GM21723 (cell line): ENCODE results near the gene FIGN.

Experiments
- ATAC-seq: cut with Tn5 transposase; IDR thresholded peaks from one replicate; pipeline ENCODE4 v1.9.1; 2021; ENCODE audit warnings: mild to moderate bottlenecking, moderate library complexity; ENCODE audit not compliant: unreplicated experiment

Gene FIGN

DNA sequence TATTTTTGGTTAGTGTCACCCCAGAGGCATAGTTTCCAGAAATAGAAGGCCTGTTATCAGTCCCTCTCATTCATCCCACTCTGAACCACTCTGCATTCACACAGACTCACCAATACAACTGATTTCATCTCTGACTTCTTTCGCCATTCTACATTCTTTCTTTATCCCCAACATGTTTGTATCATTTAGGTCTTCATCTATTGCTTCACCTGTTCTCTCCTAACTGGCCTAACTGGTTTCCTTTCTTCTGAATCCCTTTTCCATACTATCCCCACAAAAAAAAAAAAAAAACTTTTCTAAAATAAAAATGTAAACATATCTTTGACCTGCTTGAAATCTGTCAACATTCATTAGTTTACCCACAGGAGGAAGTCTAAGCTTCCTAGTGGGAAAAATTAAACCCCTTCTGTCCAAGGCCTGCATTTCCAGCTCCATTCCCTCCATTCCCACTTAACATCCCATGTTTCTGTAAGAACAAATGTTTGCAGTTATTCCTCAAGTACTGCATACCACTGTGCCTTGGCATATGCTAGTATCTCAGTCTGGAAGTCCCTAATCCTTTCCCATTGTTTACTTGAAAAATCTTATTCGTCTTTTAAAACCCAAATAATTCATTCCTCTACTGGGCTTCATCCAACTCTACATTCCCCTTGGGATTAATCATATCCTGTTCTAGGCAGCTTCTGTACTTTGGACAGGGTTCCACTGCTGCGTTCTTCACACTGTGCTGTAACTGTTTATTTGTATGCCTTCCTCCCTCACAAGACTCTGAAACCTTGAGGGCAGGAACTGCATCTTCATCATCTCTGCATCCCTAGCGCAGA, 68.5 kb downstream of the FIGN start:
- ATAC-seq: no peak

DNA sequence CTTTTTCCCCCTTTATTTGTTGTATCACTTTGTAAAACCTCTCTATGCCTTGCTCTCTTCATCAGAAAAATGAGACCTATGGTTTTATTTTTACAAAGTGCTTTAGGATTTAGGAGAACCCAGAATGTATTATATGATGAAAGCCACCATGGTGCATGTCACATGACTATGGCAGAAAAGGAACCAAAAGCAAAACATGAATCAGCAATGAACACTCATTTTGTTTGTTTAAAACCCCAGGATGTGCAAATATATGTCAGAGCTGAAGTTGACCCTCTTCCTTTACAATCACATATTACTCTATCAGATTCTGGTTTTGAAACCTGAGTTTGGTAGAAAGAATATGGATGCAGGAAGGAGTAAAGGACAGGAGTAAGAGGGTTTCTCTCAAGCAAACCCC, 70.0 kb downstream of the FIGN start:
- no peak for ATAC-seq

DNA sequence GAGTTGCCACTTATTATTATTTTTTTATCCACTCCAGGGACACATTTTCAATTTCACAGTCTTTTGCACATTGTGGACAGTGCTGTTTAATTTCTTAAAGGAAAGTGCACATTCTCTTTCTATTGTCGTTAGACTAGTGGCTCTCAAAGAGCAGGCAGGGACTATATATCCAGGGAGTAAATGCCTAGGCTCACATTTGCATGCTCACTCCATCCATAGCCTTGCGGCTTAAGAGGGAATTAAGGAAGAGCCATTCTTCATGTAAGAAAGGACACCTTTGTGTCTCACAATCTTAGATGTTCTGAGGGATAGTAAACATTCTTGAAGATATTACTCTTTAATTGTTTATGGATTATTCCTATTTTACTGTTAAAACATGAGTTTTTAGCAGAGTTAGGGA, 70.8 kb downstream of the FIGN start:
- no peak for ATAC-seq

DNA sequence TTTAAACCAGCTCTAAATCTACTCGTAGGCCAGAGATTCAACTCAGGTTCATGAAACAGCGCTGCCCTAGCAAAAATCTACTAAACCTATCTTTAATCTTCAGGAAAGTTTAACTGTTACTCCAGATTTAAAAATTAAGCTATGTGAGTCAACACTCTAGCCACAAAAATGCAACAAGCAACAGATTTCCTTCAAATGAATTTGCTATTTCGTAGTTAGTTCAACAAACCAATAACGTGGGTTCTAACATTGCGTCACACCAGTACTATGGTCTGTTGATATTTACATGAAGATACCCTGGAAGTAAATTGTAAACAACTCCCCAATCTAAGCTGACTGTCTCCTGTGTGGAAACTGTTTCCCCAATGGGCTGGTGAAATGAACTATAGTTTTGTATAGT, 71.2 kb downstream of the FIGN start:
- no peak for ATAC-seq

DNA sequence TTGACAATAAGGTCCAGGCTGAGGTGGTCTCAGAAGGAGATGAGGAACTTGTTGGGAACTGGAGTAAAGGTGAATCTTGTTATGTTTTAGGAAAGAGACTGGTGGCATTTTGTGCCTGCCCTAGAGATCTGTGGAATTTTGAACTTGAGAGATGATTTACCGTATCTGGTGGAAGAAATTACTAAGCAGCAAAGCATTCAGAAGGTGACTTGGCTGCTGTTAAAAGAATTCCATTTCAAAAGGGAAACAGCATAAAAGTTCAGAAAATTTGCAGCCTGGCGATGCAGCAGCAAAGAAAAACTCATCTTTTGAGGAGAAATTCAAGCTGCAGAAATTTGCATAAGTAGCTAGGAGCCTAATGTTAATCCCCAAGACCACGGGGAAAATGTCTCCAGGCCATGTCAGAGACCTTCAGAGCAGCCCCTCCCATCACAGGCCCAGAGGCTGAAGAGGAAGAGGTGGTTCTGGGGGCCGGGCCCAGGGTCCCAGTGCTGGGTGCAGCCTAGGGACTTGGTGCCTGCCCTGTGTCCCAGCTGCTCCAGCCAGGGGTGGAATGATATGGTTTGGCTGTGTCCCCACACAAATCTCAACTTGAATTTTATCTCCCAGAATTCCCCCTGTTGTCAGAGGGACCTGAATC, 73.5 kb downstream of the FIGN start:
- no peak for ATAC-seq

DNA sequence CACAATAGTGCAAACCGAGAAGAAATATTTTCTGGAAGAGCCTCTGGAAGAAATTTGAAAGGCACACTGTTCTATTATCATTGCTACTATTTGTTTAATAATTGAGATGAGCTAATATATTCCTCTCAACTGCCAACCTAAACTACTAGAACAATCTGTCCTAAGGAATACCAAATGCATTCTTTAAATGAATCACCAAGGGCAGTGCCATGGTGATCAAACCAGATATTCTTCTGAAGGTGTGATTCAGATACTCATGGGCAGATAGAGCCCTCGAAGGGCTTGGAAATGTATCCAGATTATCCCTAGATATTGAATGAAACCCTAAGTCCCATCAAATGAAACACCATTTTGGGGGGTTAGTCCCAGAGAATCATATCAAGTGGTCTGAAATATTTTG, 76.6 kb downstream of the FIGN start:
- no peak for ATAC-seq

DNA sequence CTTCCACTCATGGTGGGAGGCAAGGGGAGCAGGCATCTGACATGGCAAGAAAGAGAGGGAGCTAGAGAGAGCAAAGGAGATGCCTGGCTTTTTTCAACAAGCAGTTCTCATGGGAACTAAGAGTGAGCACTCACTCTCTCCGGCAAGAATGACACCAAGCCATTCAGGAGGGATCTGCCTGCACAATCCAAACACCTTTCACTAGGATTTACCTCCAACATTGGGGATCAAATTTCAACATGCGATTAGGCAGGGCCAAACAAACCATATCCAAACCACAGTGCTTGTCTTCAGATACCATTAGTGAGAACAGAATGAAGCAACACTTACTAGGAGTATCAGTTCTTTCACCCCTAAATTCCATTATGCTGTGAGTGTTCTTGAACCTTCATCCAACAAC, 77.3 kb downstream of the FIGN start:
- no peak for ATAC-seq

DNA sequence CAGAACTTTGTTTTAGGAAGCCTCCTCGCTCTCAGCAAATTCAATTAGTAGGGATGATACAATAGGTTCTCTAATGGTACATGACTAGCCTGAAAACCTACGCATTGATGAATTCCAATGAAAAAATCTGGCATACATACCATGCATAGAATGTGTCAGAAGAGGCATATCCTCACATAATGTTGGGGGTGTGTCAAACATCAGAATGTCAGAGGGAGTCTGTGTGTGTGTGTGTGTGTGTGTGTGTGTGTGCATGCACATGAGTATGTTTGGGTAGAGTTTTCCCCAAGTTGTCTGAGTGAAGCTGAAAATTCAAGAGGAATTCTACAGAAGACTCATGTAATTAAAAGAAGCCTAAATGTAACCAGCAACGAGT, 78.5 kb downstream of the FIGN start:
- no peak for ATAC-seq

DNA sequence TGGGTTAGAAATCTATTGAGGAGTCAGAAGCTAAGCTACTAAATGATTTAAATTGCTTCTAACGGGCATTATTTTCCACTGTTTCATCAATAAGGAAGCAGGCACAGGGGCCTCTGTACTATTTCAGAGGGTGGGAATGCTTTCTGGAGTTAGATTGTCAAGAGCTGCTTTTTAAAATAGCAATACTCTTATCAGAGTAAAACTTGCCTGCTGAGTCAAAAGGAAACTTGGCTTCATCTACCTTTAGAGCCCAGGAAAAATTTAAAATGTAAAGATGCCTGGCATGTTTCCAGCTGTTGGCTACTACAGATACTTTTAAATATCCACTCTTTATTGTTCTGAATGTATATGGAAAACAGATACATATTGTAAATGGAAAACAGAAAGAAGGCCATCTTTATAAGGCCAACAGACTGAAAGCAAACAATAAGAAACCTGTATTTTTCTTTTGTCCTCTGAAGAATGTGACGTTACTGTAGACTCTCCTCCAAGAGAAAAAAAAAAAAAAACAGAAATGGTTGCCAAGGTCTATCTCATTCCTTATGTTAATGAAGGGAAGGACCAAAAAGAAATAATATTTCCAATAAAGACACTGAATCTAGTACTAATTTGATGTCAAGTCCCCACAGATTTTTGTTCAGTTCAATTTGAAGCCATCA, 79.1 kb downstream of the FIGN start:
- no peak for ATAC-seq

DNA sequence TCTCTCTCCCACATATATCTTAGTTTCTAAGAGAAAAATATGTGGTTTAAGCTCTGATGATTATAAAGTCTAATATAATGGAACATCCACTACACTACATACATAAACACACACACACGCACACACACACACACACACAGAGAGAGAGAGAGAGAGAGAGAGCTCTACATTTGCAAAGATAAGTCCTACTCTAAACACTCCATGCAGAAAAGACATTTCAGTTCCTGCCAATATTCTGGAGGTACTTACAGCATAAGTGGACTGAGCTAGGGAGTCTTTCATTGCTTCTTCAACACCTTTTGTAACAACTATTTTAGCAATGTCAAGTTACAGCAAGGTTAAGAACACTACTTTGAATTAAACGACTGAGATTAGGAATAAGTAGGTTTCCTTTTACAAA, 80.1 kb downstream of the FIGN start:
- no peak for ATAC-seq

DNA sequence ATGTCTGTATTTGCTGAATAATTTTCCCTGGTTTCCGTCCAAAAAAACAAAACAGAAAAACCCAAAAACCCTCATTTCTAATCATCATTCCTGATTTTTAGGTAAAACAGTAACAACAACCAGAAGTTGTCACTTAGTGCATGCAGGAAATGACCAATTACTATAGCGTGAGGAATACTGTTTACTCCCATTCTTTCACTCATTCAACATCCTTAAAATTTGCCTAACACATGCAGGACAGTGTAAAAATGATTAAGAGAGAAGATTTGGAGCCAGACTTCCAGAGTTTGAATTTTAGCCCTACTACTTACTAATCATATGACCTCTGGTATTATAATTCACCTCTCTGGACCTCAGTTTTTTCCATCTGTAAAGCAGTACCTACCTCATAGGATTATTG, 83.1 kb downstream of the FIGN start:
- no peak for ATAC-seq

DNA sequence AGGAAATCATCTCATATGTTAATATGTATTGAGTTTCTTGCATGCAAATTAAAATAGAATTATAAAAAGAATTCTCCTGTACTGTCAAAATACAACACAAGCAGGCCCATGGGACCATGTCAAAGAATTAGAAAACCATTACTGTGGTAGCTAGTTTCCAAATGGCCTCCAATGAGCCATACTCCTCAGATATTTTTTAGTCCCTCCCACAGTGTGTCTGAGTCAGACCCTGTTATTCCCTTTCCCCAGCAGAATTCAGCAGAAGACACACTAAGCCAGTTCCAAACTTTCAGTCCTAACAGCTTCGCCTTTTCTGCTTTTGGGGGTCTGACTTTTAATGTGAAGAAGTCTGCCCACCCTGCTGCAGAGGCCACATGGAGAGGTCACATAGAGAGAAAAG, 86.7 kb downstream of the FIGN start:
- no peak for ATAC-seq

DNA sequence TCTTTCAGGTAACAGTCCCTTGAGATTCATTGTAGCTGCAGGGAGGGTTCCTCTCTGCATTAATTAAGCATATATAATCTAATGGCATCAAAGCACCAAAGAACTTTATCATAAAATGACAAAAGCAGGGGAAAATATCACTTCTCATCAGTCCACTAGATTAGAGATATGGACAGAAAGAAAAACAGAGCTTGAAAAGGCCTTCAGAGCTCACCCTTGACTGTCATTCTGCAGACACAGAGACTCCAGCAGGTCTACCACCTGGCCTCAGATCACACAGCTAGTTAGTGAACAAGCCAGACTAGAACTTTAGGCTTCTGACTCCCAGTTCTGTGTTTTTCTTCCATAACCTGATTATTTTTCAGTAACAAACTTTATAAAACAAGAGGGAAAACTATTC, 88.5 kb downstream of the FIGN start:
- no peak for ATAC-seq

DNA sequence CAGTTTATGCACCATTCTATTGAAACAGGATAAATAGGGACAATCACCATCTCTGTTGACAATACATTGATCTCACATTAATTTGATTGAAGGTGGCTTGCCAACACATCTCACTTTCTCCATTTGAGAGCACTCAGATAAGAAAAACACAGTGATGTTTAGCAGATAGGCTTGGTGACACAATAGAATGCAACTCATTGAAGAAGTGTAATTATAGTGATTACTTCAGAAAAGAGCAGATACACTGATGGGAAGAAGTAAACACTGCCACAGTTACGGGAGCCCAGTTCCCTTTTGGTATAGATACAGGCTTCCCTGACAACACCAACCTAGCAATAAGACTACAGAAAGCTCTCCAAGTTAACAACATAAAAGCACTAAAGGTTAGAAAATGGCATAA, 89.1 kb downstream of the FIGN start:
- no peak for ATAC-seq

DNA sequence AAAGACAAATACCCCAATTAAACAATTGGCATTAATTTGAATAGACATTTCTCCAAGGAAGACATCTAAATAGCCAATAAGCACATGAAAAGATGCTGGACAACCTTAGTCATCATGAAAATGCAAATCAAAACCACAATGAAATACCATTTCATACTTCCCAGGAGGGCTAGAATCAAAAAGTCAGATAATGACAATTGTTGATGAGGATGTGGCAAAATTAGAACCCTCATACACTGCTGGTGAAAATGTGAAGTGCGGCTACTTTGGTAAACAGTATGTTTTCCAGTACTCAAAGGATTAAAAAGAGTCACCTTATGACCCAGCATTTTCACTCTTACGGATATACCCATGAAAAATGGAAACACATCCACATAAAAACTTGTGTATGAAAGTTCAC, 91.6 kb downstream of the FIGN start:
- no peak for ATAC-seq

DNA sequence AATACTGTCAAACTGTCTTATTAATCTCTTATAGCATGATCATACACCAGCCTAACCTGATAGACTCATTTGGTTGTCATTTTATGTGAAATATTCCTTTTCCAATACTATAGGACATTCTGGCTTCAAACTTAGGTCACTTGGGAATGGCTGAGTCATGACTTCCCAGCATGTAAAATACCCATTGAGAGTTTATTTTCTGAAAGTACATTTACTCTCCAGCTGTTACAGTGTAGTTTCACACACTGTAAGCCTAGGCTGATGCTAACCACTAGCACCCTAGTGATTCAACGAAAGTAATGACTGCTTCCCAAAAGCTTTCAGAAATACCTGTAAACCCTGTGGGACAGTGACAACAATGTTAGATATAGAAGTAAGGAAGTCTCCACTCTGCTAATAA, 93.8 kb downstream of the FIGN start:
- no peak for ATAC-seq

DNA sequence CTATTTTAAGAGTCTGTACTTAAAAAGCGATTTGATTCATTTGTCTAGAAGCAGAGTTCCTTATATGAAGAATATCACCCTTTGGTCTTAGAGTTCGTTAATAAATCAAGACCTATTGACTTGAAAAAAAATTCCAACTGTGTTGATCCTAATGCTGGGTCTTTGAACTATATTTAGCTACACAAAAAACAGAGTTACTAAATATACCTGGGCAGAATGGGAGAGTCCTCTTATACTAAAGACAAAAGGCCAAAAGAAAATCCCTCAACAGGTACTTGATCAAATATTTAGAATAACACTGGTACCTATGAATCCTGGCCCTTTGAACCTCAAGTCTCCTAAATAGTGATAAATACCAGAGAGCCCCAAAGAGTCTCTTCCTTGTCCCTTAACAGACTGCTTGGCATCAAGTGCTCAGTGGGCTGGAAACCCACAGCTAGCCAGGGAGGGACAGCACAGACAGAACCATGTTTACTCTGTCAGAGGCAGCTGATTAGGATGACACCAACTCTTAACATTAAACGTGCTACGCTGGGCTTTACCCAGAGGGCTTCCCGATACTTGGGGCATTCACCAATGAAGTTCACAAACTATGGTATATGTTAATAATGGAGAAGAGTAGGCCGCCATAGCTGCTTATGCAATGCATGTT, 95.1 kb downstream of the FIGN start:
- ATAC-seq: no peak

DNA sequence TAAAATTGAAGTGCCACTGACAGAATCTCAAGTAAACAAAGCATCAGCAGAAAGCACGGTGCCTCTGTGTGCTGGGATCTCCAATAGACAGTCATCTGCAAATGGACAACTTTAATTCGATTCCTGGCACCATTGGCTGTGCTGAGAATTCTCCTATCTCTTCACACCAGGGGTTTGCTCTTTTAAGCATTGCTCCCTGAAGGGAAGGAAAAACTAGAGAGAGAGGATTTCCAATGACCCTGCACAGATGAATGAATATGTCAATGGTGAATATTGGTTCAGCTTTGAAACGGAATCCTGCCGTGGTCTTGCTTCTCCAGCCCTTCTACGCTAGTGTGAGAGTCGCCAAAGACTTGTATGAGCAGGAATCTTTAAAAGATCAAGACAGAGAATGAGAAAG, 97.9 kb downstream of the FIGN start:
- no peak for ATAC-seq

DNA sequence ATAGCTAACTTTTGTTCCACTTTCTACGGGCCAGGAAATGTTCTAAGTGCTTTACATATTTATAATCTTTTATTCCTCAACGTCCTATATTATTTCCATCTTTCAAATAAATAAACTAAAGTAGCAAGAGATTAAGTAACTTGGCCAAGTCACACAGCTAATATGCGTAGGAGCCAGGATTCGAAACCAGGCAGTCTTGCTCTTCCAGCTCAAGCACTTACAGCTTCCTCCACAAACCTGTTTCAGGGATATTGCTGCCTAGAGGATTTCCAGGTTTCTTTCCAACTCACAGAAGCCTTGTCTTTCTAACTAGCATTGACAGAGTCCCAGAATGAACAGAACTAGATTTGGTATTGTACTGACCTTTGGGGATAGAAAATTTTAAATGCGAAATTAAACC, 102.5 kb downstream of the FIGN start:
- ATAC-seq: no peak

DNA sequence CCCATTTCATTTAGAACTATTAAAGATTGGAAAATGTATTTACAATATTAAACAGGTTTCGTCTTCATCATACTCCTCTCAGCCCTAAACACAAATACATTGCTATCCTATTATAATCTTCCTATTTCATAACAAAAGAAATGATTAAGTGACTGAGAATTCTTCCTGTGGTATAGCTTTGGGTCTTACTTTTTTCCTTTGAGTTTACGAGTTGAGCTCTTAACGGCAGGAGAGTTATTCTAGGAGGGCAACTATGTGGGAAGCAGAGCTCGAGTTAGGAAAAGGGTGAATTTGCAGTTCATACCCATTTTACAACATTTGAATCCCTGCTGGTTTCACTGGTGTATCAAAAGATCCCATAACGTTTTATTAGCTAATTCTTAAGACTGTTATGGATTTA, 105.0 kb downstream of the FIGN start:
- ATAC-seq: no peak

DNA sequence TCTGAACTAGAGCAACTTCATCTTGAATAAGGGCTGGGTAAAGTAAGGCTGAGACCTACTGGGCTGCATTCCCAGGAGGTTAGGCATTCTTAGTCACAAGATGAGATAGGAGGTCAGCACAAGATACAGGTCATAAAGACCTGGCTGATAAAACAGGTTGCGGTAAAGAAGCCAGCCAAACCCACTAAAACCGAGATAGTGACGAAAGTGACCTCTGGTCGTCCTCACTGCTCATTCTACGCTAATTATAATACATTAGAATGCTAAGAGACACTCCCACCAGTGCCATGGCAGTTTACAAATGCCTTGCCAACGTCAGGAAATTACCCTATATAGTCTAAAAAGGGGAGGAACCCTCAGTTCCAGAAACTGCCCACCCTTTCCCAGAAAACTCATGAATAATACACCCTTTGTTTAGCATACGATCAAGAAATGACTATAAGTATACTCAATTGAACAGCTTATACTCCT, 109.1 kb downstream of the FIGN start:
- no peak for ATAC-seq

DNA sequence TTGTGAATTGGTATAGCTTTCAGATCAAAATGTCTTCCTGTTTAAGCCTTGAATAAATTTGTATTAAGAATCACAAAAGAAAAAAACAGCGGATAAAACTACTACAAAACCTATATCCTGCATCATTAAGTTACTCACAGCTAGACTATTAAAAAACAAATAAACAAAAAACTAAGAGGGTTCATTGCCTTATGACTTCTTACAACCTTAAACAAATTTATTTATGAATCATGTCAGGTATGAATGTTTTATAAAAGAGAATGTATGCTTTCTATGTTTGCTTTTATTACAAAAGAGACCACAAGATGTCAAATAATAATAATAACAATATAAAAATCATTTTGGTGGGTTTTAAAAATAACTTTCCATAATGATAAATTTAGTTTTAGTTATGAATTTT, 109.6 kb downstream of the FIGN start:
- ATAC-seq: no peak
